D341Med (cell line): ENCODE results near the gene CALML3.

Source experiments
- DNase-seq: peaks from one replicate; pipeline ENCODE4 v3.0.0; 2012; ENCODE audit warnings: low spot score

The CALML3 gene

DNA sequence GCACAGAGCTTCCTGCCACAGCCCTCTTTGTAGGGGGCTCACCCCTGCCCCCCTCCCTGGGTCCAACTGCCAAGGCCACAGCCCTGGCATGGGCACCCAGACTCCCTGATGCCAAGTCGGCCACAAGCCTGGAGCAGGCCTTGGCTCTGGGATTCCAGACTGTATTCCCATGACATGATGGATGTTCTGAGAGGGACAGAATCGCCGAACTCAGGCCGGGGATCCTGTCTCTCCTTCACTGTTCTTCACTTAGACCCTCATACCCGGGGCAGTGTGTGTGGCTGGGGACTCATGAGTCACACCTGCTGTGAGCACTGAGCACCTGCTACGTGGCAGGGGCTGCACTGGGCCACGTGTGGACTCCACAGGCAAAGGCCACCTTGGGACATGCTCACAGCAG, 33.3 kb upstream of the CALML3 start:
- DNase-seq: no peak

DNA sequence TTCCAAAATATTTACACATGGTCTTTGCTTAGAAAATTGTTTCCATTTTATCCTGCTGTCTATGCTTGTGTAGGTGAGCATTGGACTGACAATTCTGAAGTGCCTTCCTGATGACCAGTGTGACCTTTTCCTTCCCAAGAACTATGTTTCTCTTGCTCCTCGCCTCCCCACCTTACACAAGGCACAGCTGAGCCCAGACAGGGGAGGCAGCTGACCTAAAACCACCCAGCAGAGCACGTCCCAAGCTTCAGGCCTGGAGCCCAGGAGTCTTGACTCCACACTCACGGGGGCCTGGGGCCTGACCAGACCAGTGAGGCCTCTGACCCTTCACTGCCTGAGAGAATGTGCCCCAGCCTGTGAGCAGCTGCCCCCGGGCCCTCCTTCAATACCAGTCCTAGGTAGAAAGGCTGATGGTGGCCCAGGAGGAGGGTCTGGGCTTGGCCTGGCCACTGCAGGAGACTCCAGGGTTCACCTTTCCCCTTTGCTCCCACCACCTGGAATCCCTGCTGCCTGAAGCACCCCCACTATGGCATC, 32.4 kb upstream of the CALML3 start:
- DNase-seq: no peak

DNA sequence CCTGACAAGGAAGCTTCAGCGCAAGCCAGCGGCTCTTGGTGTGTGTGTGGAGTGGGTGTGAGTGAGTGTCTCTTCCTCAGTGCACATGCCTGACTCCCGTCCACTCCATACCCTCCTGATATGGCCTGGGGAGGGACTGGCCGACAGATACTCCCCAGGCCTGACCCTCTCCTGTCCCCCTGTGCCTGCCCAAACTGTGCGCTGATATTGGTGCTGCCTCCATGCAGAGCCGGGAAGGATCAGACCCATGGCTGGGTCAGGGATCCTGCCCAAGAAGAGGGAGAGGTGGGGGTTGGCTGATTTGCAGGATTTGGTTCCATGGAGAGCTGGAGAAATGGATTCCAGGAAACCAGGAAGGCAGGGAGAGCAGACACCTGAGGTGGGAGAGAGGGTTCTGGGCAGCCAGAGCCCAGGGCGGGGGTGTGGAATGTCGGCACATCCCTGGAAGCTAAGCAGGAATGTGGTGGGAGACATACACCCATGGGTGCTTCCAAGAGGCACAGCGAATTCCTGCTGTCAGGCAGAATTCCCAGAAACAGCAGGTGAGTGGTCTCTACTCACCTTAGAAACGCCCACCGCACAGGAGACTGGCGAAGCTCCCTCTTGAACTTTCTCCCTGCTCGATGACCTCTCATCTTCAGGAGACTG, 31.7 kb upstream of the CALML3 start:
- DNase-seq: no peak

DNA sequence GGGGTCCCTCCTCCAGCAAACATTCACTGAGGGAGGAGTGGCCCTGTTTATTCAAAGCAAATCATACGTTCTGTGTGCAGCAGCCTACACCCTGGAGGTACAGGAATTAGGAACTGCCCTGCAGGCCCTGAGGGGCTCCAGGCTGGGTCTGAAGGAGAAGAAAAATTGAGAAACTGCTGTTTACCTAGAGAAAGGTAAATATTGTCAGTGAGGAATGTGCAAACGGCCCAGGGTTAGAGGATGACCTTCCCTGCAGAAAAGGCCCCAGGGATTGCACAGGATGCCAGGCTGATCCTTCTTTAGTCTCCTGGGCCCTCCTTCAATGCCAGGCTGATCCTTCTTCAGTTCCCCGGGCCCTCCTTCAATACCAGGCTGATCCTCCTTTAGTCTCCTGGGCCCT, 31.1 kb upstream of the CALML3 start:
- no peak for DNase-seq

DNA sequence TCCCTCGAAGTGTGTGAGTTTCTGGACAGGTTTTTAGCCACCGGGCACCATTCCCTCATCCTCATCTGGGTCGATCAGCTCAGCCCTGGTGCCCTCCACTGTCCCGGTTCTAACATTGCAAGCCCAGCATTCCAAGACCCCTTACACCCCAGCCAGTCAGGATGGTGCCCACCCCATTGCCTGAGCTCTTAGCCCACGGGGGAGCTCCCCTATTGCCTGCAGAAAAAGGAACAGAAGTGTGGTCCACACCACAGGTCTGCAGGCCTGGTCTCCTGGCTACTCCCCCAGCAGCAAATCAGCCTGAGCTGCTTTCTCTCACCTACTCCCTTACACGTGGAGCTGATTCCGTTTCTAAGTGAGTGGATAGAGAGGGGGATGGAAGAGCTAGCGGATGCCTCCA, 30.1 kb upstream of the CALML3 start:
- no peak for DNase-seq

DNA sequence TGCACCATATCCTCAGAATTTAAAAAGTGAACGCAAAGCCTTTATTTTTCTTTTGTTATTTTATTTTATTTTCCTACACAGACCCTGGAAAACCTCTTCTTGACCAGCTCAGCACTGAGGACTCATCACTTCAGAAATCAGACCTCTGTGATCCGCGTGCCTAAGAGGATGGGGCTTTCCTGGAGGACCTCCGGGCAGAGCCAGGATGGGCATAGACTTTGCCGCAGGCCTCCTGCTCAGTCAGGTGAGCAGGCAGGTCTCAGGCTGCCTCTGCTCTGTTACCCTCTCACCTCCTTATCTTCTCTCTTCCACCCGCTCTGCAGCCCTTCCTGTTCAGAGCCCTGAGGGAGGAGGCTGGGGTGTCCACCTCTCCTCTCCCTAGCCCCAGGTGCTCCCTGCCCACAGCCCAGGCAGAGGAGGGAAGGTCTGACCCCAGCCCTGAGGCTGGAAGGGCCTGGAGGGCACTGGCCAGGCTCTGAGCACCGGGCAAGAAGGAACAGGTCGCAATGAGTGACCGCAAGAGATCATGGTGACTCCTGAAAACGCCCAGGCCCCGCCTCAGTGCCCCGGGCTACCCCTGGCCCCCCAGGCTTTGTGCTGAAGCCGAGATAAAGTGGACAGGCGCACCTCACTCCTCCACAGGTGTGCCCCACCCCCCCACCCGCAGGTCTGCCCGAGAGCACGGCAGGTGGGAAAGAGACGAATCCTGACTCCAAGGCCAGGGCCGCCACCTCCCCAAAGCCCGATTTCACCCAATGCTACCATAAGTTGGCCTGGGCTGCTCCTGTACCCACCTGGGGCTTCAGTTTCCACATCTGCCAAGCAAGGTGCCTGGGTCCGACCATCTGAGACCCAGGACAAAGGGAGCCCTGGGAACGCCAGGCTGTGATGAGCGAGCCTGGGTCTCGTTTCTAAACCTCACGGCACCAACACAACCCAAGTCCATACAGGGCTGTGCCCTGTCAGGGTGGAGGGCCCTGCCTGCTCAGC, 28.2 kb upstream of the CALML3 start:
- DNase-seq: no peak

DNA sequence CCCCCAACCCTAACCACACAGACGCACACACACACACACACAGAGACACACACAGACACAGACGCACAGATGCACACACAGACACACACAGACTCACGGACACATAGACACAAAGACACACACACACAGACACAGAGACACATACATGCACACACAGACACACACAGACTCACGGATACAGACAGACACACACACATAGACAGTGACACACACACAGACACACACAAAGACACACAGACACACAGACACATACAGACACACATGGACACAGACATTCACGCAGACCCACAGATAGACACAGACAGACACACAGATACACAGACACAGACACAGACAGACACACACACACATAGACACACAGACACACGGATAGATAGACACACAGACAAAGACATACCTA, 27.5 kb upstream of the CALML3 start:
- no peak for DNase-seq

DNA sequence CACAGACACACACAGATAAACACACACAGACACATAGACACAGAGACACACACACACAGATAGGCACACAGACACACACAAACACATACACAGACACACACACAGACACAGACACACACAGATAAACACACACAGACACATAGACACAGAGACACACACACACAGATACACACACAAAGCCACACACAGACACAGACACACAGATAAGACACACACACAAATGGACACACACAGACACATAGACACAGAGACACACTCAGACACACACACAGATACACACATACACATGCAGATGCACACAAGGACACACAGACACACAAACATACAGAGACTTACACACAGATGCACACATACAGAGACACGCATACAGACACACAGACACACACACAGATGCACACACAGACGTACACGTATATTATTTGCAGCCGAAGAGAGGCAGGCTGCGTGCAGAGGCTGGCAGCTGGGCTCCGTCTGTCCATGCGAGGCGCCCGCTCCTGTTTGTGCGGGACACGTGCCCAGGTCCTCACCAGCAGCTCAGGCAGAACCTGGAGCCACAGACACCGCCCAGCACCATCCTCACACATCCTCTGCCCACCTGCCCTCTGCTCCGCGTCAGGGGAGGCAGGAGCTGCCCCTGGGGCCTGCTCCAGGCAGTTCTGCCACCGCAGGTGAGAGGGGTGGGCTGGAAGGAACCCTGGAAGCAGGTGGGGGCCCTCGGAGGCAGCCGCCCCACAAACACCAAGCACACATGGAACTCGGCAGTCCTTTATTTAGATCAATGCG, 26.6 kb upstream of the CALML3 start:
- DNase-seq: no peak

DNA sequence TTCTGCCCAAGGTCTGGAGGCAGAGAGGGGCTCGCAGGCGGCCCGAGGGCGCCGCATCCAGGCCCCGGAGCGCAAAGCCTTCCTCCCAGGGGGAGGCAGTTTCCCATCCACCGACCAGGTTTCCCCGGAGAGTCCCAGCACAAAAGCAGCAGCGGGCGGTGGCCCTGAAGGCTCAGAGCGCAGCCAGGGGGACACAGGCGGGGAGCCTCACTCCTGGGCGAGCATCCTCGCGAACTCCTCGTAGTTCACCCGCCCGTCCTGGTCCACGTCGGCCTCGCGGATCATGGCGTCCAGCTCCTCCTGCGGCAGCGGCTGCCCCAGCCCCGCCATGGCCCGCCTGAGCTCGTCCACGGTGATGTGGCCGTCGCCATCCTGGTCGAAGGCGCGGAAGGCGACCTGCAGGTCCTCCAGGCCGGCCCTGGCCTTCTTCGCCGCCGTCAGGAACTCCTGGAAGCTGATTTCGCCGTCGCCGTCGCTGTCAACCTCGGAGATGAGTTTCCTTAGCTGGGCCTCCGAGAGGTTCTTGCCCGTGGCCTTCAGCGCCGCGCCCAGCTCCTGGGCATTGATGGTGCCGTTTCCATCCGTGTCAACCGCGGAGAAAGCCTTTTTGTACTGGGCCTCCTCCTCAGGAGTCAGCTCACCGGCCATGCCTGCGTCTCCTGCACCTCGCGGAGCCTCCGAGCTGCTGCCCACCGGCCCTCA, 25.8 kb upstream of the CALML3 start:
- no peak for DNase-seq

DNA sequence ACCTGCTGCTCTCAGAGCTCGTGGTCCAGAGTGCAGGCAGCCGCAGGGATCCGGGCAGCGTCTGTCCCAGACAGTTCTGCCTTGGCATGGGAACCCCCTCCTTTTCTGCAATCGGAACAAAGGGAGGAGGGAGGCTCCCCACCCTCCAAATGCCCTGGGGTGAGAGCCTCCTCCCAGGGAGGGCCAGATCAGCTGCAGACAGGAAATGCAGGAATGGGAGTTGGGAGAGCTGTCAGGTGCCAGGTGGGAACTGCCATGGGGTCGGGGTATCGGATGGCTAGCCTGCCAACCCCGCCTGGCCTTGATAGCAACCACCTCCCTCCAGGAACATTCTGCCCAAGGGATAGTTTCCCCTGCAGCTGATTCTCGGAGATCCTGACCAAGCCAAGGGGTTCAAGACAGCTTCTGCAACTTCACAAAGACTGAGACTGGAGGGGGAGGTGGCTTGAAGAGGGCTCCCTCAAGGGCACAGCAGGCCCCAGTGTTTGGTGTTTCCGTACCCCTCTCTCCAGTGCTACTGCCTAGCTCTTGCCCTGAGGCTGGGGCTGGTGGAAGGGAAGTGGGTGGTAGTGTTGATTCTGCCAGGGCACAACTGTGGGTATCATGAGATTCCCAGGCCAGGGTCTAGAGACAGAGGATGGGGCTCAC, 25.1 kb upstream of the CALML3 start, which contains the start of gene CALML5:
CALML5 (minus strand) TSS at position 78 of the 648 bp plus-strand sequence. CDS start 132 bp downstream, outside the sequence.
- no peak for DNase-seq

DNA sequence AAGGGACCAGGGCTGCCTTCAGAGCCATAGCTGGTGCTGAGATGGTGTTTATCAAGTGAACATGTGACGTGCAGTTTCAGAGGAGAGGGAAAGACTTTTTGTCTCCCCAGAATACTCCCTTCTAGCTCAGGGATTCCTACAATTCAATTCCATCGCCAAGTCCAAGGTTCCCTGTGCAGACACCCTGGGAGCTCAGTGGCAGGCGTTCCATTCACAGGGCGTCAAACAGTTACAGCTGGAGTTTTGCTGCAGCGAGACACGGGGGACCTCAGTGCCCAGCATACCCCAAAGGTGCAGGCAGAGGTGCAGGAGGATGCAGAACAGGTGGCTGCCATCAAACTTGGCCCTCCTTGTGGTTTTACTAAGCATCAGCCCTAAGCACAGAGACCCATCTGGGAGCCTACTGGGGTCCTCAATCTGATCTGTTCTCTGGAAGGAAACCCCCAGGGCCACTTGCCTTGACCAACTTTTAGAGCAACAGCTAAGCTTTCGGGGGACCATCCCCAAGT, 24.5 kb upstream of the CALML3 start:
- DNase-seq: no peak

DNA sequence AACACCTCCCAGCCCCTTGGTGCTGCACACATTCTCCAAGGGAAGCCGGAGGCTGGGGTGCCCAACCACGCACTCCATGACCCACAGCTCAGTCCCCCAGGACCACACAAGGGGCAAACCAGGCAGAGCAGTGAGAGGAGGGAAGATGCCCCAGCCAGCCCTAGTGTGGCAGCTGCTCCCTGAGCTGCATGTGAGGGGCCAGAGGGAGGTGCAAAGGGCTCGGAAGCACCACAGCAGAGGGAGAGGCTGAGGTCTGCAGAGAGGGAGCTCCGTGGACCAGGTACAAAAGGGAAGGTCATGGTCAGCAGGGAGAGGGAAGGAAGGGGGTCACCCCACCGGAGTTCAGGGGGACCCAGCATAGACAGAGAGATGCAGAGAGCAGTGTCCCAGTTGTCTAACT, 23.9 kb upstream of the CALML3 start:
- no peak for DNase-seq

DNA sequence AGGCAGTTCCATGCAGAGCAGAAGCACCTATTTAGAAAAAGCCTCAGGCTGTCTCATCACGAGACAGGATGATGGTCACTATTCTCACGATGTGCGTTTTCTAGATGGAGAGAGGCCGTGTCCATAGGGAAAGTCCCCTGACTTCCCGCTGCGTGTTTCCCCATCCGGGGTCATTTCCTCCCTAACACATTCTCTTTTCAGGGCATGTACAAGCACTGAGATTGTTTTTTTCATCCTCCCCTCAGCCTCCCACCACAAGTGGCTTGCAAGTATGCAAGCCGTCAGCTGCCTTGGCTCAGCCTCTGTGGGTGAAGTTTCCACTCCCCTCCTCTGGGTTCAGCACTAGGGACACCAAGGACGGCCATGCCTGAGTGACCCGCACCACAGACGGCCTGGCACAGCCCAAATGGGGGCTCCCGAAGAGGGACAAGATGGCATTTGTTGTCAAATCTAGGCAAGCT, 22.7 kb upstream of the CALML3 start:
- DNase-seq: no peak

DNA sequence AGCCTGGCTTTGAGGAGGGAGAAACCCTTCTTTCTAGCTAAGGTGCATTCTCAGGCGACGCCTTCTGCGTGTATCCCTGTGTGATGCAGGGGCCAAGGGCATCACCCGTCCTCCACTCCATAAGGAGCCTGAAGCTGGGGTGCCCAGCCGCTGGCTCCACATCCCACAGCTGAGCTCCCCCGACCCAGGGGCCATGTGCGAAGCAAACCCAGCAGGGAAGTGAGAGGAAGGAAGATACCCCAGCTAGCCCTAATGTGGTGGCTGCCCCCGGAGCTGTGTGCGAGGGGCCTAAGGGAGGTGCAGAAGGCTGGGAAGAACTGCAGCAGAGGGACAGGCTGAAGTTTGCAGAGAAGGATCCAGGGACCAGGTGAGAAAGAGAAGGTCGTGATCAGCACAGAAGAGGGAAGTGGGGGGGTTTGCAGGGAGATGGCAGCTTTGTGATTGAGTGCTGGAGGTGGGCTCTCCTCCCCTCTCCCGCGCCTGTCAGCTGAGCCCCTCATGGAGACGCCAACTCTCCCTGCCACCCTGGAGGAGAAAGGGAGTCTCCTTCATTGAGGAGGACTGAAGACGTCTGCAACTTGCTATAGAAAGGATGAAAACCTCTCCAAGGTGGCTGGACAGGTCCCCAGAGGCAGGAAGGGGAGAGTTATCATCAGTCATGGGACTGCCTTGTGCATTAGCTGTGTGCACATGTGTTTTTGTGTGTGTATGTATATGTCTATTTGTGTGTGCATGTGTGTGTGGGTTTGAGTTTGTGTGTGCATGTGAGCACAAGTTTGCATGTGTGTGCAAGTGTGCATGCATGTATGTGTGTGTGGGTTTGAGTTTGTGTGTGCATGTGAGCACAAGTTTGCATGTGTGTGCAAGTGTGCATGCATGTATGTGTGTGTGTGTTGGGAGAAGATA, 21.9 kb upstream of the CALML3 start:
- DNase-seq: no peak

DNA sequence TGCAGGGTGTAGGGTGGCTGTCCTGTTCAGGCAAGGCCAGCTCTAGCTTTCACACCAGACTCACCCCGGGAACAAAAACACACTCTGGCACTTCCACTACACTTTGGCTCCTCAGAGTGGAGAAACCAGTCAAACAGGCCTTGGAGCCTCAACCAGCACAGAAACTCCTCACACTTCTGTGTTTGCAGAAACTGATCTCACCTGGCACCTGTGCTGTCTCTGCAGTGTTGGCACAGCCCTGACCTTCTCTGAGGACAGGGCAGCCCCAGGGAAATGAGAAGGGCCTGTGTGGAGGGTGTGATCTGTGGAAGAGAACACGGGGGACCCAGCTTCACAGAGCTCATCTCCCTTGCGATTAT, 21.3 kb upstream of the CALML3 start:
- no peak for DNase-seq

DNA sequence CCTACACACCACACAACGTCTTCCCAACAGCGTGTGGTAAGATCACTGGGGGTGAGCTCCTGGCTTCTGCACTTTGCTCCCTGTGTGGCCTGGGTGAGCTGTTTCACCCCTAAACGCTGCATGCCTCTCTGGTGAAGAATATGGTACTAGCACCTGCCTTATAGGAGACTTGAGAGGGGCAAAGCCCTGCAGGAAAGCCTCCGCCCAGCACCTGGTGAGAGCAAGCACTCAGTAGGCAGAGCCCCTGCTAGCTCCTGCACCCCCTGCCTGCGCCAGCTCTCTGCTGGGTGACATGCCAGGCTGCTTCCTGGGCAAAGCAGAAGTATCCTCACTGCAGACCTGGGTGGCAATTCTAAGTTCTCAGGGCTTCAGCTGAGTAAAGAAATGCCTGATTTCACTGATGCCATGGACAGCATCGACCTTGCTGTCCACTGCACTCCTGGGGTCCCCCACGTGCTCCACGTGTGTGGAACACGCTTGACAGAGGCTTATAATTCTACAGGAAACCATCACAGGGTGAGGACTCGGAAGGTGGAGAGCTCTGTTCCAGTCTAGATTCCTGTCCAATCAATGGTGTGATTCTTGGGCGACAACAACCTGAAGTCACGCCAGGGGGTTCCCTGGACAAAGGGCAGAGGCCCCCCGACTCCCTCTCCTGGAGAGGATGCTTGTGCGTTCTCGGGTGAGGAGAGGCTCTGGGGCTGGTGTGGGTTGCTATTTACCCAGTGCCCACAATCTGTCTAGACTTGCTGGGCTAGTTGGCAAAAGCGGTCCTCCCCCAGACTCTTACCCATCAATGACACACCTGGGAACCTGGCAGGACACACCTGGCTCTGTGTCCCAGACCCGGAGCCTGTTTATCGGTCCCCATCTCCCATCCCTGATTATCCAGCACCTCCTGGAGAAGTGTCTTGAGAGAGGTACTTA, 20.4 kb upstream of the CALML3 start:
- no peak for DNase-seq

DNA sequence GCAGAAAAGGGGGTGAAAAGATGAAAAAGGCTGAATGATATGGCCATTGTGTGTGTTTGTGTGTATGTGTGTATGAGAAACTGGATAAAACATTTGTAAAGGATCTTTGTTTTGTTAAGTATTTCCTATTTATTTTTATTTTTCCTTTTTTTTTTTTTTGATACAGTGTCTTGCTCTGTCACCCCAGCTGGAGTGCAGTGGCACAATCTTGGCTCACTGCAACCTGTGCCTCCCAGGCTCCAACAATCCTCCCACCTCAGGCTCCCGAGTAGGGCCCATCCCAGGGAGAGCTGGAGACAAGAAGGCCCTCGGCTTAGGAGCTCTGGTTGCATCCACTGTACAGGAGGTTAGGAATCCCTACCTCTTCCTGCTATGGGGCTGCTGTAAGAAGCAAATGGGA, 18.5 kb upstream of the CALML3 start:
- DNase-seq: no peak

DNA sequence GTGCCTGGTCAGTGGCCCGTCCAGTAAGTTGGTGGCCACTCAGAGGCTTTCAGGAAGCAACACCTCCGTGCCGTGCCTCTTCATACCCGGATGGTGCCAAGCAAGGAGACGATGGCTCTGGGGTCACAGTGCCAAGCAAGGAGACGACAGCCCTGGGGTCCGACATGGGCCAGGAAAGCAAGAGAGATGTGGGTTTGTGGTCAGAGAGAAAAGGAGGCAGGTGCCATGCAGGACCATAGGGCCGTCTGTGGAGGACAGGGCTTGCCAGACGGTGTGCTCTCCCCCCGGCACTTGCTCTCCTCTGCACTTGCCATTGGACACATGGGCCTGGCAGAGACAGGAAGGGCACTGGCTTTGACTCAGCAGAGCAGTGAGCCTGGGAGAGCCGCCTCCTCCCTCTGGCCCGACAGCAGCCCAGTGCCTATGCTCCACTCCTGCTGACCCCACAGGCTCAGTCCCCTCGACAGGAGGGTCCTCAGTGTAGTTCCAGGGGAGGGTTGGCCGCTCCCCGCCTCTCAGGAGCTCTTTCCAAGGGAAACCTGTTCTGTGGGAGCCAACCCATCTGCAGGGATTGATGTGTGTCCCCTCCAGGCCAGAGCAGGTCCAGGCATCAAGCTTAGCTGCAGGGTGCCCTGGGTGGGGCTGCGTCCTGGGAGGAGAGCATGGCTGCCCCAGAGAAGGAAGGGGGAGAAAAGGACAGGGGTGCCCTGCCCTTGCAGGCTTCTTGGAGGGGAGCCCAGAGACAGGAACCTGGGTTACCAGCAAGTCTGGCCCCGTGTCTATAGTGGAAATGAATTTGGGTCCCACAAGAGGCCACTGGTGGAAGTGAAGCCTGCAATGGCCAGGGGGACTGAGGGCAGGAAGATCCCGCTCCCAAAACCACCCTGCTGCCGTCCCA, 17.8 kb upstream of the CALML3 start:
- no peak for DNase-seq
